Breast epithelium (tissue), 4 donors: ENCODE measurements around the gene BNC1. TPM values are rescaled to one million over a fixed set of nuclear protein-coding genes. Genes with fewer than 3 reads are reported as not detected.
"Not testable (repeated sequence)": the region's sequence is repeated elsewhere in the genome, so short reads cannot be mapped to it uniquely, and the experiment has no call there.

Source experiments
- DNase-seq, 2 donors: peaks; one replicate each; pipeline ENCODE4 v3.0.0-alpha.2; 2019; ENCODE audit warnings: low spot score in 2 of 2
- H3K27ac ChIP-seq, 2 donors: fragments of 200-600 bp; sonication (generic) in 1 of 2; one replicate each; pipeline ENCODE4 v1.5.1; 2016 to 2019; ENCODE audit warnings: mild to moderate bottlenecking in 1 of 2
- H3K27me3 ChIP-seq, 2 donors: fragments of 200-600 bp; sonication (generic) in 1 of 2; one replicate each; pipeline versions ENCODE4 v1.5.1 to v1.6.0; 2017 to 2019; ENCODE audit warnings: control low read depth in 1 of 2, mild to moderate bottlenecking in 1 of 2
- H3K36me3 ChIP-seq: fragments of 200-600 bp; one replicate; pipeline ENCODE4 v1.5.1; 2019
- H3K4me1 ChIP-seq, 2 donors: fragments of 200-600 bp; sonication (generic); one replicate each; pipeline ENCODE4 v1.5.1; 2016 to 2019; ENCODE audit warnings: control low read depth in 1 of 2
- H3K4me3 ChIP-seq, 3 donors: fragments of 200-600 bp; sonication (generic); 1 replicate in 2 of 3; 2 replicates in 1 of 3; pipeline ENCODE4 v1.5.1; 2016 to 2019; ENCODE audit warnings: mild to moderate bottlenecking in 3 of 3, moderate library complexity in 2 of 3
- H3K9me3 ChIP-seq, 2 donors: fragments of 200-600 bp; sonication (generic) in 1 of 2; one replicate each; pipeline ENCODE4 v1.5.1; 2016 to 2019; ENCODE audit warnings: control low read depth in 1 of 2
- POLR2A ChIP-seq: fragments of 450-650 bp; IDR thresholded peaks from one replicate; pipeline ENCODE4 v1.6.1; 2016; ENCODE audit warnings: antibody characterized with exemption, mild to moderate bottlenecking, moderate library complexity
- POLR2AphosphoS5 ChIP-seq, 3 donors: sonication (generic); formaldehyde crosslinking; IDR thresholded peaks; one replicate each; pipeline ENCODE4 v1.6.1; 2017; ENCODE audit warnings: antibody characterized with exemption in 3 of 3
- intact Hi-C: fragments of 100-400 bp; cut with DNase I; formaldehyde crosslinking; loops from one replicate; pipeline ENCODE4 v1.15.1; 2023; ENCODE audit warnings: low total_unique reads
- total RNA-seq, 3 donors: library from RNA; depleted of rRNA; stranded (reverse); fragments of >200 nt; gene quantifications; one replicate each; pipeline ENCODE4 v1.1.0, GENCODE V29; 2016
- TF ChIP-seq, protein P1 (sequence below), 3 donors: fragments of 450-650 bp; IDR thresholded peaks; one replicate each; pipeline ENCODE4 v1.5.1; 2016 to 2017; ENCODE audit warnings: antibody characterized with exemption in 3 of 3, mild to moderate bottlenecking in 3 of 3, moderate library complexity in 3 of 3

Gene BNC1
- total RNA-seq, 3 donors from 2014 or later, result 0.48 to 10.7 (median 1.6) TPM

- intact Hi-C loops, result no loop called here
- Histone ChIP-seq H3K4me3 (no peak overlapping the region), H3K4me1 (no peaks in the 10 kb centered on the region), H3K9me3 (no peaks in the 10 kb centered on the region), H3K36me3 (no peaks in the 10 kb centered on the region), H3K27ac (no peak overlapping the region), H3K27me3 (peaks cover 0 to under 1% of the 10 kb centered on the region in 2 donors)
- no peak for TF ChIP-seq POLR2AphosphoS5 (IDR thresholded peaks at IDR 0.05)
- TF ChIP-seq POLR2A, result no peak
- TF ChIP-seq, protein P1, sequence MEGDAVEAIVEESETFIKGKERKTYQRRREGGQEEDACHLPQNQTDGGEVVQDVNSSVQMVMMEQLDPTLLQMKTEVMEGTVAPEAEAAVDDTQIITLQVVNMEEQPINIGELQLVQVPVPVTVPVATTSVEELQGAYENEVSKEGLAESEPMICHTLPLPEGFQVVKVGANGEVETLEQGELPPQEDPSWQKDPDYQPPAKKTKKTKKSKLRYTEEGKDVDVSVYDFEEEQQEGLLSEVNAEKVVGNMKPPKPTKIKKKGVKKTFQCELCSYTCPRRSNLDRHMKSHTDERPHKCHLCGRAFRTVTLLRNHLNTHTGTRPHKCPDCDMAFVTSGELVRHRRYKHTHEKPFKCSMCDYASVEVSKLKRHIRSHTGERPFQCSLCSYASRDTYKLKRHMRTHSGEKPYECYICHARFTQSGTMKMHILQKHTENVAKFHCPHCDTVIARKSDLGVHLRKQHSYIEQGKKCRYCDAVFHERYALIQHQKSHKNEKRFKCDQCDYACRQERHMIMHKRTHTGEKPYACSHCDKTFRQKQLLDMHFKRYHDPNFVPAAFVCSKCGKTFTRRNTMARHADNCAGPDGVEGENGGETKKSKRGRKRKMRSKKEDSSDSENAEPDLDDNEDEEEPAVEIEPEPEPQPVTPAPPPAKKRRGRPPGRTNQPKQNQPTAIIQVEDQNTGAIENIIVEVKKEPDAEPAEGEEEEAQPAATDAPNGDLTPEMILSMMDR (IDR thresholded peaks at IDR 0.05), result no peak
- no peak for DNase-seq
Observed at GRCh38 chr15:83276661-83277060, 7.8 kb downstream of the BNC1 start.

DNA sequence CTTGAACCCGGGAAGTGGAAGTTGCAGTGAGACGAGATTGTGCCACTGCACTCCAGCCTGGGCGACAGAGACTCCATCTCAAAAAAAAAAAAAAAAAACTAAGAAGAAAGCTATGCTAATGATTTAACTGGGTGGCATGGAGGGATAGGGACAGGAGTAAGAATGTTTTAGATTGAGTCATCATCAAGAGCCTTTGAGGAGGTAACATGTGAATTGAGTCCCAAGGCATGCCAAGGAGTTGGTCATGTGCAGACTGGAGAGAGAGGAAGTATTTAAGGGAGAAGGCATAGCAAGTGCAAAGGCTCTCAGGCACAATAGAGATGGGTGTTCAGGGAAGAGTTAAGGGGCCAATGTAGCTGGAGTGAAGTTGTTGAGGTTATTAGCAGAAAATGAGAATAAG is 9.1 kb downstream of the BNC1 start:
- Histone ChIP-seq H3K27me3 (no peaks in the 10 kb centered on the region), H3K36me3 (no peaks in the 10 kb centered on the region), H3K9me3 (no peaks in the 10 kb centered on the region), H3K4me1 (no peaks in the 10 kb centered on the region), H3K4me3 (no peak overlapping the region), H3K27ac (no peak overlapping the region)
- TF ChIP-seq POLR2A, result no peak
- no peak for TF ChIP-seq POLR2AphosphoS5 (IDR thresholded peaks at IDR 0.05)
- TF ChIP-seq, protein P1 (IDR thresholded peaks at IDR 0.05), result no peak
- DNase-seq, result no peak
- intact Hi-C loops, result no loop called here

- Histone ChIP-seq H3K27ac (no peak overlapping the region), H3K9me3 (no peaks in the 10 kb centered on the region), H3K27me3 (no peaks in the 10 kb centered on the region), H3K4me3 (no peak overlapping the region), H3K4me1 (no peaks in the 10 kb centered on the region), H3K36me3 (no peaks in the 10 kb centered on the region)
- TF ChIP-seq, protein P1 (IDR thresholded peaks at IDR 0.05), result no peak
- no peak for TF ChIP-seq POLR2AphosphoS5 (IDR thresholded peaks at IDR 0.05)
- no peak for DNase-seq
- intact Hi-C loops, result no loop called here
Observed at GRCh38 chr15:83270176-83270575, 14.3 kb downstream of the BNC1 start.

GRCh38 chr15:83268147-83268546 is 16.3 kb downstream of the BNC1 start:
- intact Hi-C loops, result no loop called here
- H3K4me3 ChIP-seq, result no peak overlapping the region
- no peaks in the 10 kb centered on the region for H3K9me3 ChIP-seq
- DNase-seq, result no peak
- no peaks in the 10 kb centered on the region for H3K36me3 ChIP-seq
- H3K27me3 ChIP-seq, result no peaks in the 10 kb centered on the region
- H3K27ac ChIP-seq, result no peak overlapping the region
- H3K4me1 ChIP-seq, result no peaks in the 10 kb centered on the region
- TF ChIP-seq POLR2A (no peak), POLR2AphosphoS5 (IDR thresholded peaks at IDR 0.05) (no peak)
- TF ChIP-seq, protein P1 (IDR thresholded peaks at IDR 0.05), result no peak

DNA sequence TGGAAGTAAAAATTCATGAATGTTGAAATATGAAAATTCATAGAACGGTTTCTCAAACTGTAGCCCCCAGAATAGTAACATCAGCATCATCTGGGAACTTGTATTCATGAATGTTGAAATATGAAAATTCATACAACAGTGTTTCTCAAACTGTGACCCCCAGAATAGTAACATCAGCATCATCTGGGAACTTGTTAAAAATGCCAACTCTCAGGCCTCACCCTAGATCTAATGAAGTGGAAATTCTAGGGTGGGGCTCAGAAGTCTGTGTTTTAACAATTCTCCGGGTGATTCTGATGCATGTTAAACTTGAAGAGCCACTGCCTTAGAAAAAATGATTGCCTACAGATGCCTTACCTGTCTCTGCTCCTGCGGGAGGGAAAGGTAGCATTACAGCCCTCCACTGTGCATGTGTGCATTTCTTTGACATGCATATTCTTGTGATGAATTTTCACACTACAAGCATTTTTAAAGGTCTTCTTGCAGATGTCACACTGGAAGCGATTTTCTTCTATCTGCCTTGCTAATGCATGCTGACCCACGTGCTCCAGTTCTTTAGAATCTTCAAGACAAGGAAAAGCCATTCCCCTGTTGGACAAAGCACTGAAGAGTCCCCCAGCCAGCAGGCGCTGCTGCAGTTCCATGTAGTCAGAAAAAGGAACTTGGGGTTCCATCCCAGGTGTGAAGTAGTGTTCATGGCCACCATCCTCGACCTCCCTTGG is 21.7 kb downstream of the BNC1 start:
- DNase-seq, result no peak
- Histone ChIP-seq H3K27me3 (no peaks in the 10 kb centered on the region), H3K4me1 (no peaks in the 10 kb centered on the region), H3K36me3 (no peaks in the 10 kb centered on the region), H3K9me3 (no peaks in the 10 kb centered on the region), H3K27ac (no peak overlapping the region), H3K4me3 (no peak overlapping the region)
- intact Hi-C loops, result no loop called here
- TF ChIP-seq POLR2A (no peak), POLR2AphosphoS5 (IDR thresholded peaks at IDR 0.05) (no peak)
- TF ChIP-seq, protein P1 (IDR thresholded peaks at IDR 0.05), result no peak

- H3K27me3 ChIP-seq, H3K36me3 ChIP-seq, H3K27ac ChIP-seq, H3K4me1 ChIP-seq, DNase-seq, intact Hi-C loops, H3K9me3 ChIP-seq, H3K4me3 ChIP-seq: not testable (repeated sequence)
Observed at GRCh38 chr15:83262181-83262580, 22.3 kb downstream of the BNC1 start.
